Fibroblast of peridontal ligament (primary cell): ENCODE data around the gene SLC25A45.
"Not testable (repeated sequence)": the region's sequence is repeated elsewhere in the genome, so short reads cannot be mapped to it uniquely, and the experiment has no call there.

Source experiments
- DNase-seq: peaks from one replicate; pipeline ENCODE4 v3.0.0-alpha.2; 2010; ENCODE audit errors: extremely low read depth

SLC25A45 gene

DNA sequence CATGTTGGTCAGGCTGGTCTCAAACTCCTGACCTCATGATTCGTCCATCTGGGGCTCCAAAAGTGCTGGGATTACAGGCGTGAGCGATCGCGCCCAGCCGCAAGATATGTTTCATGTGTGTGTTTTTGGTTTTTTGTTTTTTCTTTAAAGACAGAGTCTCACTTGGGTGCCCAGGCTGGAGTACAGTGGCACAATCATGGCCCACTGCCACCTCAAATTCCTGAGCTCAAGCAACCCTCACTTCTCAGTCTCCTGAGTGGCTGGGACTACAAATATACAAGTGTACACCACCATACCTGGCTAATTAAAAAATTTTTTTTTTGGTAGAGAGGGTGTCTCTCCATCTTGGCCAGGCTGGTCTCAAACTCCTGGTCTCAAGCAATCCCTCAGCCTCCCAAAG lies 19.5 kb downstream of the SLC25A45 start:
- DNase-seq, result no peak

DNA sequence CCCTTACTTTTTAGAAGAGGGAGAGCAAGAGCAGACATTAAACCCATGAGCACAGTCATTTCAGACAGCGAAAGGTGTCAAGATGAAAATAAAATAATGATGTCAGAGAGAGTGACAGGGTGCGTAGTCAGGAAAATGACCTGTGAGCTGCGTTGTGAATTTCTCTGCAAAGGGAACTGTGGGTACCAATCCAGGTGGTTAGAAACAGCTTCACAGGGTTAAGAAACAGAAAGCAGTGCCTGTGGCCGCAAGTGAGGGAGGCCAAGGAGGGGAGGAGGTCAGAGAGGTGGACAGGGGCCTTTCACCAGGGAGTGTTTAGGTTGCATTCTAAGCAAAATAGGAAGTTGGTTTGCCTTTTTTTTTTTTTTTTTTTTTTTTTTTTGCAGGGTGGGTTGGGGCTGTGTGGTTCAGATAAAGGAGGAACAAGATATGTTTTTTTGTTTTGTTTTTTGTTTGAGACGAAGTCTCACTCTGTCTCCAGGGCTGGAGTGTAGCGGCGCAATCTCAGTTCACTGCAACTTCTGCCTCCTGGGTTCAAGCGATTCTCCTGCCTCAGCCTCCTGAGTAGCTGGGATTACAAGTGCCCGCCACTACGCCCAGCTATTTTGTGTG lies 20.0 kb downstream of the SLC25A45 start:
- no peak for DNase-seq

DNA sequence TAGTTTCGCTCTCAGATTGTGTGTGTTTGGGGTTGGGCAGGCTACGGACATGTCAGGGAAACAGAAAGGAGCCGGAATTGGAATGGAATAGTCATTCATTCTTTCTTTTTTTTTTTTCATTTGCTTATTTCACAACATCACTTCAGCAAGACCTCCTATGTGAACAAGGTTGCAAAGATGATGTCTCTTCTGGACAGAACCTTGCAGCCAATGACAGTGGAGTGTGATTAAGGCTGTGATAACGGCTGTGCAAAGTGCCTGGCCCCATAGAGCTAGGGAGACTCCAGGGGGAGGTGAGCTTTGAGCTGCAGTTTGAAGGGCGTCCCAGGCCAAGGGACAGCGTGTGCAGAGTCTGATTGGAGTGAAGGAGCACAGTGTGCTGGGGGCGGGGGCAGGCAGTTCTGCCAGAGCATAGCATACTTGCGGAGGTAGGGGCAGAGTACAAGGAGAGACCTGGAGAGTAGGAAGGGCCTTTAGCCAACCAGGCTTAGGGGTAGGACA lies 24.5 kb downstream of the SLC25A45 start:
- no peak for DNase-seq

DNA sequence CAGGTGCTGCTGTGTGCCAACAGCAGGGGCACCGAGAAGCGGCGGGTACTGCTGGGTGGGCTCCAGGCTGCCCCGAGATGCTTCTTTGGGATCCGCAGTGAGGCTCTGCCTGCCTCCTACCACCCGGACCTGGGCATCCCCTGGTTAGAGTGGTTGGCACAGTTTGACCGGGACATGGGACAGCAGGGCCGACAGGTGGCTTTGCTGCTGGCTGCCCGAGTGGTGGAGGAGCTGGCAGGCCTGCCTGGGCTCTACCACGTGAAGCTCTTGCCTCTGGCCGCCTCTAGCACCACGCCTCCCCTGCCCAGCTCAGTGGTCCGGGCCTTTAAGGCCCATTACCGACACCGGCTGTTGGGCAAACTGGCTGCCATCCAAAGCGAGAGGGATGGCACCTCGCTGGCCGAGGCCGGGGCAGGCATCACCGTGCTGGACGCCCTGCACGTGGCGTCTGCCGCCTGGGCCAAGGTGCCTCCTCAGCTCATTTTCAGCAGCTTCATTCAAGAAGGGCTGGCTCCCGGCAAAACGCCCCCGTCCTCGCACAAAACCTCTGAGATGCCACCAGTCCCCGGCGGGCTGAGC lies 26.0 kb downstream of the SLC25A45 start:
- no peak for DNase-seq

DNA sequence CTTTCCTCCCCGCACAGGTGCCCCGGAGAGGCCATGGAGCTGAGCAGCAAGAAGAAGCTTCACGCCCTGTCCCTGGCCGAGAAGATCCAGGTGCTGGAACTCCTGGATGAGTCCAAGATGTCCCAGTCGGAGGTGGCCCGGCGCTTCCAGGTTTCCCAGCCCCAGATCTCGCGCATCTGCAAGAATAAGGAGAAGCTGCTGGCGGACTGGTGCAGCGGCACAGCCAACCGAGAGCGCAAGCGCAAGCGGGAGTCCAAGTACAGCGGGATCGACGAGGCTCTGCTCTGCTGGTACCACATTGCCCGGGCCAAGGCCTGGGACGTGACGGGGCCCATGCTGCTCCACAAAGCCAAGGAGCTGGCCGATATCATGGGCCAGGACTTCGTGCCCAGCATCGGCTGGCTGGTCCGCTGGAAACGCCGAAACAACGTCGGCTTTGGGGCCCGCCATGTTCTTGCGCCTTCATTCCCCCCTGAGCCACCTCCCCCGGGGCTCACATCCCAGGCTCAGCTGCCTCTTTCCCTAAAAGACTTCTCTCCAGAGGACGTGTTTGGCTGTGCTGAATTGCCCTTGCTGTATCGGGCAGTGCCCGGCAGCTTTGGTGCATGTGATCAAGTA lies 26.6 kb downstream of the SLC25A45 start:
- peak; percentile 38 for DNase-seq

DNA sequence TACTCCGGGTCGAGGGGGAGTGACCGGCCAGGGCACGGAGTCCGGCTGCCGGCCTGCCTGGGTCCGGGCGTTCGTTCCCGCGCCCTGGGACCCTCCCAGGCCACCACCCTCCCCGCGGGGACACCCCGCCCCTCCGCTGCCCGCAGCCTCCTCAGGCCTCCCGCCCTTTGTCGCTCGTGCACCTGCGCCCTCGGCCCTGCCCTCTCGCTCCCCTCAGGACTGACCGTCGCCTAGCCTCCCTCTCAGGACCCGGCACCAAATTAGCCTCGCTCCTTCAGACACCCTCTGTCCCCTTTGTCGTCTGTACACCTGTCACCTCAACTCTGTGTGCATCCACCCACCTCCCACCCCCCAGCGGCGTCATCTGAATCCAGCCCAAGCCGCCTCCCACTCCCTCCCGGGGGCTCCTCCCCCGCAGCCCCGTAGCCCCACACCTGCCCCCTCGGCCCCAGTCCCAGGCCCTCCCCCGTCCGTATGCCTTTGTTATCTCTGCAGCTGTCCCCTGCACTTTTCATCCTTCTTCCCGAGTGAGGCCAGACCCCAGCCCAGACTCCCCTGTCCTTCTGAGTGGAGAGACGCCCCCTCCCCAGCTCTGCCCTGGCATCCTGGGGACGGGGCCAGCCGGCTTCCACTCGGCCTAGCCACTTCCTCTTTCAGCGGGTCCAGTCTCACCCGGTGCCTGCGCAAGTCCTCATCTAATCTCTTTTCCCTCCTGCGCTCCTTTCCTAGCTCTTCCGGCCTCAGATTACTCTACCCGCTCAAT lies 27.3 kb downstream of the SLC25A45 start:
- DNase-seq, result no peak

DNA sequence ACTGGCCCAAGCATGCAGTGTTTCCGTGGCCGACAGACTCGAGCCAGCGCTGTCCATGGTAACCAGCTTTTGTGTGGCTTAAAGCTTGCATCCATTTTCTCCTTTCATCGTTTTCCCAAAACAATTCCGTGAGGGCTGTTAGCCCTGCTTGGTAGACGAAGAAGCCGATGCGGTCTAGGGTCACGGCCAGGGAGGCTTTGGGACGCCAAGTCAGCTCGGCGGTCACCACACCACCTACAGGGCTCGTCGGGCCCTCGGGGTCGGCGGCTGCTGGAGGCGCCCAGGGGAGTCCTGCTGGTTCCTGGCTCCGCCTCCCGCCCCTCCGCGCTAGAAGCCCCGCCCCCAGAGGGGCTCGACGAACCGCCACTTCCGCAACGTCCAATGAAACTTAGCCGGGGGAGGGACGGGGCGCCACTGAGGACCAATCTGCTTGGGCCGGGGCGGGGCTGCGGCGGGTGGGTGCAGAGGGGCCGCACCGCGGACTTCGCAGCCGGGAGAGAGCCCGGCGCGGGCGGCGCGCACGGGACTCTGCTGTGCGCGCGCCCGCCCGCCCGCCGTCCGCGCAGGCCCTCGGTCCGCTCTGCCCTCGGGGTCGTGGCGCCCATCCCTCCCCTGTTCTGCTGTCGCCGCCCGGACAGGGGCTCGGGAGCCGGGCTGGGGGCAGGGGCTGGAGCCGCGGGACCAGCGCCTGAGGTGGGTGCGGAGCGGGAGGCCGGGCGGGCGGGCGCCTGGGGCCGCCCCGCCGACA lies 28.0 kb downstream of the SLC25A45 start, which contains the start of gene TIGD3:
TSS of gene TIGD3 (plus strand) at position 487 of the 748 bp plus-strand sequence. CDS start 1,058 bp downstream, outside the sequence.
- DNase-seq, result peak; percentile 85

DNA sequence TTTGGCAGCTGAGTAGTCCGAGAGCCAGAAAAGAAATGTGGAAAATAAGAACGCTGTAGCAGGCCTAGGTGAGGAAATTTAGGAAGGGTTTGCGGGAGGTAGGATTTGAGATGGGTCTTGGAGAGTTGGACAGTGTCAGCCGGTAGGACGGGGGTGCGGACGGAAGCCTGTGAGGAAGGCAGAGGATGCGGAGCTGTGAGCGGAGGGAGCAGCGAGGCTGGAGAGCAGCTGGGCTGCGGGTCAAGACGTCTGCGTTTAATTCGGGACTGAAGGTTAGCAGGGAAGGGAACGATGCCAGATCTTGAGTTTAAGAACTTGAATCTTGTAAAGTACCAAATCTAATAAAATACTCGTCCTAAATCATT lies 28.6 kb downstream of the SLC25A45 start:
- no peak for DNase-seq

DNA sequence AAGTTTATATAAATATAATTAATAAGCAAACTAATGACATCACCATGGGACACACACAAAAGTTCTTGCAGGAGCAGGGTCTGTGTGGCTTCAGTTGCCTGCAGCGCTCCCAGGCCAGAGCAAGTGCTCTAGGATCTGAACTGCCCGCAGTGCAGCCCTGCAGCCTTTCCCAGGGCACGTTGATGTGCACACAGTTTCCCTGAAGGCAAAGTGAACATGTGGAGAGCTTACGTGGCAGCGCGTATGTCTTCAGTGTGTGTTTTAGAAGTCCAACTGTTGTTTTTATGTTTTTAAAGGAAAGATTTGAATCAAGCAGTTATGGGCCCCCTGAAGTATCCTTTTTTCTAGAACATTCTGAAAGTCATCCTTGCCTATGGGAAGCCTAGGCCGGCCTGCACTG lies 29.1 kb downstream of the SLC25A45 start:
- DNase-seq, result no peak

DNA sequence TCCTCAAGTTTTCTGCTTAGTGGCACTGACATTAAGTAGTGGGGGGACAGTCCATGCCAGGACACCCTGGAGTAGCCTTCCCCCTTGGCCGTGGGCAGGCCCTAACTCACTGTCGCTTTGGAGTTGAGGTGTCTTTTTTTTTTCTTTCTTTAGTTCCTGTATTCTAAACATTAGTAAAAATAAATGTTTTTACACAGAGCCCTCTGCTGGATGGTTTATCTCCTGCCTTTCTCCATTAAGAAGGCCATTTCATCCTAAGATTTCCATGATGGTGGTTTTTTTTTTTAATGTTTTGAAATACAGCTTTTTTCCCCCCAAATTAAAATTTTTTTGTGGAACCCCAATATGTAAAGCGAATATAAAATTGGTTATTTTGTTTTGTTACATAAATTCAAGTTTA lies 29.7 kb downstream of the SLC25A45 start:
- DNase-seq, result peak; percentile 51

DNA sequence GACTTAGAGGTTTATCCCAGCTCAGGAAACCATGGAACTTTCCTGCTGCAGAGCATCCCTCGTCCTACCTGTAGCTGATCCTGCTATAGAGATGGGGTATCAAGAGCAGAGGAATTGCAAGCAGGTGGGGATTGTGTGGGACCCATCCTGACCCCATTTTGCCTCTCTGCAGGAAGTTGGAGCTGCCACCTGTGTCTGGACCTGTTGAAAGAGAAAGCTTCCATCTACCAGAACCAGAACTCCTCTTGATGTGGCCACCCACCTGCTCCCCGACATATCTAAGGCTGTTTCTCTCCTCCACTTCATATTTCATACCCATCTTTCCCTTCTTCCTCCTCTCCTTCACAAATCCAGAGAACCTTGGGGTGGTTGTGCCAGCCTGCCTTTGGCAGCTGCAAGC lies 30.9 kb downstream of the SLC25A45 start:
- no peak for DNase-seq

DNA sequence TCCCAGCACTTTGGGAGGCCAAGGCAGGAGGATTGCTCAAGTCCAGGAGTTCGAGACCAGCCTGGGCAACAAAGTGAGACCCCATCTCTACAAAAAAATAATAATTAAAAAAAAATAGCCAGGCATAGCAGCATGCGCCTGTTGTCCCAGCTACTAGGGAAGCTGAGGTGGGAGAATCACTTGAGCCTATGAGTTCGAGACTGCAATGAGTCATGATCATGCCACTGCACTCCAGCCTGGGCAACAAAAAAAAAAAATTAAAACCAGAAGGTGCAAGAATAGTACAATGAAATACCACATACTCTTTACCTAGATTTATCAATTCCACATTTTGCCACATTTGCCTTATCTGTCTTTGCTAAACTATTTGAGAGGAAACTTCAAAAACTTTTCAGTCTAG lies 40.6 kb downstream of the SLC25A45 start:
- no peak for DNase-seq

DNA sequence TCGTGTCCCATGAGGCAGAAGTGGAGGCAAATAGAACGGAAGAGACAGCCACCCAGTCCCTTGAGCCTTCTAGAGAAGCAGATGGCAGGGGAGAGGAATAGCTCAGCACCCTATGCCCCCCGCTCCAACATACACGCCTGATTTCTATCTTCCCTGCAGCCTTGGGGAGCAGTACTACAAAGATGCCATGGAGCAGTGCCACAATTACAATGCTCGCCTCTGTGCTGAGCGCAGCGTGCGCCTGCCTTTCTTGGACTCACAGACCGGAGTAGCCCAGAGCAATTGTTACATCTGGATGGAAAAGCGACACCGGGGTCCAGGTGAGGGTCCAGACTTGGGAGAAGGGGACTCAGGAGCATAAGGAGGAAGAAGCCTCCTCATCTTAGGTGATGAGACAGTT lies 42.2 kb downstream of the SLC25A45 start:
- no peak for DNase-seq

DNA sequence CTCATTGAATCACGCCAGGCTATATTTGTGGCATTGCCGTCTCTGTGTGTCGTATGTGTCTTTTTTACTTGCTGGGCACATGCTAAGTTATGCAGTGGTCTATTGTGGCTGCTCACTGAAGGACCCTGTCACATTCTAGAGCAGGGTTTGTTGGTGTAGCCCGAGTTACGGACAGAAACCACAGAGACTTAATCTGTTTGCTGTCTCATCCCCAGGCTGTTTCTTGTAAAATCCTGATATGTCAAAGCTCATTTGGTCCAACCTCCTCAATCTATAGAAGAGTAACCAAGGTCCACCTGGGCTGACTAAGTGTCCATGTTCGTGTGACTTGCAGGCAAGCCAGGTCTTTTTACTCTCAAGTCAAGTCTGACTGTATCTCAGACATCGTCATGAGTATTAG lies 43.8 kb downstream of the SLC25A45 start:
- no peak for DNase-seq

DNA sequence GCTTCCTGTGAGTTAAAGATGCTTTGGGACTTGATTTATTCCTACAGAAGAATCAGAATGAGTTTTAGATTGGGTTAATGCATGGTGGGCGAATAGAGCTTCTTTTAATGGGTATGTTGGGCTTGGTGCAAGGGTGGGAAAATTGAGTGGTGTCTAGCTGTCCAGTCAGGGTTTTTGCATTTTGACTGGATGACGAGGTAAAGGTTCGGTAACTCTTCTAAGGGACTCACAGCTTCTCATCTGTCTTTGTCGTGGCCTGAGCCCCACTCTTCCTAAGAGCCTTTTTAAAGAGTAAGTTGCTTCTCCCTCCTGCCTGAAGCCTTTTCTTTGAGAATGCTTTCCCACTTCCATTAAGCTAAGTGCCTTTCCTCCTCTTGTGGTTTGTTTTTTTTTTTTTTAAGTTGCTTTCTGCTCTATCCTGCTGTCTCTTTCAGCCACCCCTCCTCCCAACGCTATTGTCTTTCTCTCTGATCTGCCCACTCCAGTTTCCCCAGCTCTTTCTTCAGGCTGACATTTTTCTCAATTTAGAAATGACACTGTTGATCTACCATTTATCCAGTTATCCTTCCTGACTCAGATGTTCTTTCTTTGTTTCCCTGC lies 47.6 kb downstream of the SLC25A45 start:
- DNase-seq, result no peak

DNA sequence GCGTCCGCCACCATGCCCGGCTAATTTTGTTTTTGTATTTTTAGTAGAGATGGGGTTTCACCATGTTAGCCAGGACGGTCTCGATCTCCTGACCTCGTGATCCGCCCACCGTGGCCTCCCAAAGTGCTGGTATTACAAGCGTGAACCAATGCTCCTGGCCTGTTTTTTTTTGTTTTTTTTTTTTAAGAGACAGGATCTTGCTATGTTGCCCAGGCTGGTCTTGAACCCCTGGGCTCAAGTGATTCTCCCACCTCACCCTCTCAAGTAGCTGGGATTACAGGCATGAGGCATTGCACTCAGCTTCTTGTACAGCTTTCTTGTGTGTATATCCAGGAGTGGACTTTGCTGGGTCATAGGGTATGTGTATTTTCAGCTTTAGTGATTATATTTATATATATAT lies 49.9 kb downstream of the SLC25A45 start:
- not testable (repeated sequence) for DNase-seq

DNA sequence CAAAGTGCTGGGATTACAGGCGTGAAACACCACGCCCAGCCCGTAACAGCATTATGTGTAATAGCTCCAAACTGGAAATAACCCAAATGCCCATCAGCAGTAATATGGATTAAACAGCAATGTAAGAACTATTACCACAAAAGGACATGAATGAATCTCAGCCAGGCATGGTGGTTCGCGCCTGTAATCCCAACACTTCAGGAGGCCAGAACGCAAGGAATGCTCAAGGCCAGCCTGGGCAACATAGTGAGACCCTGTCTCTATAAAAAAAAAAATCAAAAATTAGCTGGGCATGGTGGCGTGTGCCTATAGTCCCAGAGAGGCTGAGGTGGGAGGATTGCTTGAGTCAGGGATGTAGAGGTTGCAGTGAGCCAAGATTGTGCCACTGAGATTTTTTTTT lies 51.9 kb downstream of the SLC25A45 start:
- DNase-seq, result no peak

DNA sequence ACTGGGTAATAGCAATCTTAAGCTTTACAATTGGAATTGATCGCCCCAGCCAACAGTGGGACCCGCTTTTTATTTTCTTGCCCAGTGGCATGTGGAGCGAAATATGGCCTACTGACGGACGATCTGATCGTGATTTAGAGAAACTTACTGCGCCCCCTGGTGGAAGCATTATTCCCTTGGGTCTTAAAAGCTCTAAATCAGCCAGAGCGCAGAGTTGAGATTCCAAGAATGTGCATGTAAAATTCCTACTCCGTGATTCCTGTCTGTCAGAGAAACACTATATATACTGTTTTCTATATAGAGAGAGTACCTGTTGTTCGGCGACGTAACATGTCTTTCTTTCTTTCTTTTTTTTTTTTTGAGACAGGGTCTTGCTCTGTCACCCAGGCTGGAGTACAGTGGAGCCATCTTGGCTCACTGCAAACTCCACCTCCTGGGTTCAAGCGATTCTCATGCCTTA lies 52.5 kb downstream of the SLC25A45 start:
- peak; percentile 97 for DNase-seq

DNA sequence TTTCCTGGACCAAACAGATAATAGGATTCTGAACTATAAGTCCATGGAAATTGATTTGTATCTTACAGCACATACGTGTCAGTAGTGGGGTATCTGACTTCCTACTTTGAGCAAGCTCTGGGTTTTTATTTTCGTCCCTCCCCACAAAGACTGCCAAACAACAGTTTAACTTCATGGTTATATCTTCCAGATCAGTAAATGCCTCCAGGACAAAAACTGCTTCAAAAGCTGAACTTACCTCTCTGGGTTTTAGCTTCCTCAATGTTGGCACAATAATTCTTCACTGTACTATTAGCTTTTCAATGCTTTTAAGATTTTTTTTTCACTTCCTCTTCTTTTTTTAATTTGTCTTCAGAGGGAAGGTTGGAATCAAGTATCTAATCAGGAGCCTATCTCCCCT lies 53.0 kb downstream of the SLC25A45 start:
- DNase-seq, result no peak

DNA sequence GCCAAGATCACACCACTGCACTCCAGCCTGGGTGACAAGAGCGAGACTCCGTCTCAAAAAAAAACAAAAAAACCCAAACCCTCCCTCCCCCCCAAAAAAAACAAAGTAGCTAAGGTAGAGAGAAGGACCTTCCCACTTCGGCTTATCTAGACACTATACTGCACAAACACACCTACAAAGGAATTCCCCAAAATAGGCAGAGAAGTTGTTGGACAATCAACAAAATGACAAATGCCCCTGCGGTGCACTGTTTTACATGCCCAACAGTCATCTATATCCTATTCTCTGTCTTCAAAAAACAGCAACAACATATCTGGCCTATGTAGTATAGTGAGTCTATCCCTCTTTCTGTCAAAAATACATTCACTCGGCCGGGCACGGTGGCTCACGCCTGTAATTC lies 55.4 kb downstream of the SLC25A45 start:
- DNase-seq, result no peak

DNA sequence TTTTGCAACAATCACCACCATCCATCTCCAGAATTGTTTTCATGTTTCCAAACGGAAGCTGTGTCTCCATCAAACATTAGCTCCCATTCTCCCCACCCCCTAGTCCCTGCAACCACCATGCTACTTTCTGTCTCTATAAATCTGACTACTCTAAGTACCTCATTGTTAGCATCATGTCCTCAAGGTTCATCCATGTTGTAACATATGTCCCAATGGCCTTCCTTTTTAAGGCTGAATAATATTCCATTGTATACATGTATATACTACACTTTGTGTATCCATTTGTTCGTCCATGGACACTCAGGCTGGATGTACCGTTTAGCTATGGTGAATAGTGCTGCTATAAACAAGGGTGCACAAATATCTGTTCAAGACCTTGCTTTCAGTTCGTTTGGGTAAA lies 57.0 kb downstream of the SLC25A45 start:
- DNase-seq, result no peak
